Measurements from ENCODE around the gene KIF6. TPM values are rescaled to one million over a fixed set of nuclear protein-coding genes. Genes with fewer than 3 reads are reported as not detected.
"Not testable (repeated sequence)": the region's sequence is repeated elsewhere in the genome, so short reads cannot be mapped to it uniquely, and the experiment has no call there.

Gene KIF6
- total and polyA plus RNA-seq, 5 donors: 0.25 to 1.4 (median 0.43) TPM

DNA sequence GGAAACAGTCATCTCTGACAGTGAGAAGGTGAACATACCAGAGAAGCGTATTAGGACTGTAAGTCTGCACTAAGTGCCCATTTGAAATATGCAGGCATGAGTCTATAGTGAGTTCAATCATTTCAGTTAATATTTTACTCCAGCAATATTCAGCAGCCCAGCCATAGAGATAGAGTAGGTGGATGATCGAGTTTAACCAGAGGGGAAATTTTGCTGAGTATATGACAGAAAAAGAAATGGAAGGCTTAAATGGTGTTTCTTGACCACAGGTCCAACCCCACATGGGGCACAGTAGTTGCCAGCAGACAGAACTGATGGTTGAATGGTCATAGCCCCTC is 39.8 kb downstream of the KIF6 start:
- intact Hi-C loops (cut with DNase I): no loop called here
- H3K9me3 ChIP-seq (ENCODE audit: control insufficient read depth, low read length): no peaks in the 10 kb centered on the region
- WGBS: 84% methylated on average over 2 of the region's 2 CpGs
- no peak for DNase-seq
- H3K27me3 ChIP-seq (ENCODE audit: control insufficient read depth, insufficient read depth): no peaks in the 10 kb centered on the region
- no peaks in the 10 kb centered on the region for H3K4me1 ChIP-seq (ENCODE audit: control insufficient read depth, insufficient read depth, low read length)
- no peak overlapping the region for H3K27ac ChIP-seq (ENCODE audit: low read length)
- no peak overlapping the region for H3K4me3 ChIP-seq (ENCODE audit: low read length)
- ATAC-seq: no peak

DNA sequence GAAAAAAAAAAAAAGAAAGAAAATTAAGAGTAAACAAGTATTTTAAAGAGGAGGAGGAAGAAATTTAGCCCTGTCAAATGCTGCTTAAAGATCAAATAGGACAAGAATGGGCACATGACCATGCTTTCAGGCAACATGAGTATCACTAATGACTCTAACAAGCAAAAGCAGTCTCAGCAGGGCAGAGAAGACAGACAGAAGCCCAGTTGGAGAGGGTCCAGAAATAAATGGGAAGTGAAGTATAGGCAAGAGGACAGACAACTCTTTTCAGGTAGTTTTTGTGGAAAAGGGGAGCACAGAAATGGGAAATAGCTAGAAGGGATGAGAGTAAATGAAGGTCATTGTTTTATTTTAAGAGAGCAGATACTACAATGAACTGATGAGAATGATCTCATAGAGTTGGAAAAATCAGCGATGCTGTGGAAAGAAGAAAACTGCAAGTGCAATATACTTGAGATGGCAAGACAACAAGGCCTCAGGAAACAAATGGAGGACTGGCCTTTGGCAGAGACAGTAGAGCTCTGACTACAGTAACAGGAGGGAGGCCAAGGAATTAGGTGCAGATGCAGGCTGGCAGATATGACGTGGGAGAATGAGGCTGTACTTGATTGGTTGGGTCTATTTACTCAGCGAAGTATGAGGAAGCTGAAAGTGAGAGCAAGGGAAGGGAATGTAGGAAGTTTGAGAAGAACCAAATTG is 40.3 kb downstream of the KIF6 start:
- Histone ChIP-seq H3K27me3 (ENCODE audit: control insufficient read depth, insufficient read depth) (no peaks in the 10 kb centered on the region), H3K9me3 (ENCODE audit: control insufficient read depth, low read length) (no peaks in the 10 kb centered on the region), H3K4me3 (ENCODE audit: low read length) (no peak overlapping the region), H3K4me1 (ENCODE audit: control insufficient read depth, insufficient read depth, low read length) (no peaks in the 10 kb centered on the region), H3K27ac (ENCODE audit: low read length) (no peak overlapping the region)
- 71% methylated on average over 3 of the region's 3 CpGs for WGBS
- no peak for DNase-seq
- ATAC-seq: no peak
- intact Hi-C loops (cut with DNase I): no loop called here

GRCh38 chr6:39681674-39682121 is 43.5 kb downstream of the KIF6 start:
- no peaks in the 10 kb centered on the region for H3K27me3 ChIP-seq (ENCODE audit: control insufficient read depth, insufficient read depth)
- WGBS: 36% methylated on average over 4 of the region's 4 CpGs
- ATAC-seq: no peak
- intact Hi-C loops (cut with DNase I): no loop called here
- no peaks in the 10 kb centered on the region for H3K4me1 ChIP-seq (ENCODE audit: control insufficient read depth, insufficient read depth, low read length)
- no peak overlapping the region for H3K27ac ChIP-seq (ENCODE audit: low read length)
- DNase-seq: no peak
- no peak overlapping the region for H3K4me3 ChIP-seq (ENCODE audit: low read length)
- H3K9me3 ChIP-seq (ENCODE audit: control insufficient read depth, low read length): no peaks in the 10 kb centered on the region

GRCh38 chr6:39678914-39679313 is 46.3 kb downstream of the KIF6 start:
- intact Hi-C loops (cut with DNase I): no loop called here
- no peak overlapping the region for H3K27ac ChIP-seq (ENCODE audit: low read length)
- ATAC-seq: no peak
- 92% methylated on average over 2 of the region's 2 CpGs for WGBS
- no peak overlapping the region for H3K4me3 ChIP-seq (ENCODE audit: low read length)
- no peak for DNase-seq
- H3K9me3 ChIP-seq (ENCODE audit: control insufficient read depth, low read length): no peaks in the 10 kb centered on the region
- H3K4me1 ChIP-seq (ENCODE audit: control insufficient read depth, insufficient read depth, low read length): no peaks in the 10 kb centered on the region
- H3K27me3 ChIP-seq (ENCODE audit: control insufficient read depth, insufficient read depth): no peaks in the 10 kb centered on the region

DNA sequence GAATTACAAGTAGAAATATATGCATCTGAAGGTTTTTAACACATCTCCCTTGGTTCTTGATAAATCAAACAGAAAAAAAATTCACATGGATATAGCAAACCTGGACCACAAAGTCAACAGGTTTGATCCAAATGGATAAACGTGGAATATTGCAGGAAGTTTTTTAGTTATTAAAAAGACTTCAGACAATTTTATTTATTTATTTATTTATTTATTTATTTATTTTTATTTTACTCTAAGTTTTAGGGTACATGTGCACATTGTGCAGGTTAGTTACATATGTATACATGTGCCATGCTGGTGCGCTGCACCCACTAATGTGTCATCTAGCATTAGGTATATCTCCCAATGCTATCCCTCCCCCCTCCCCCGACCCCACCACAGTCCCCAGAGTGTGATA is 47.9 kb downstream of the KIF6 start:
- H3K4me3 ChIP-seq (ENCODE audit: low read length): not testable (repeated sequence)
- 81% methylated on average over 2 of the region's 3 CpGs for WGBS

DNA sequence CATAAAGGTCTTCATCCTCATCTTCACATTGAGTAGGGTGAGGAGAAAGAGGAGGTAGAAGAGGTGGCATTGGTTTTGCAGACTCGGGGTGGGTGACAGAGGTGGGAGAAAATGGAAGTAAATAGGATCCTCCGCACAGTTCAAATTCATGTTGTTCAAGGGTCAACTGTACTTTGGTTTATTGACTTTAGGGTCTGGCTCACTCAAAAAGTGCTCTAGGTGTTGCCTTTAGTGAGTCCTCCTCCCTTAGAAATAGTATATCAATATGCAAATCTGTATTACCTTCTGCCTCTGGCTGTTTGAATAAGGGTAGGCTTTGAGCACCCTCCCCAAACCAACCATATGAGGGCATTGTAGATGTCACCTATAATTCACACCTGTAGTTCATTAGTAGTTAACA is 54.7 kb downstream of the KIF6 start:
- Histone ChIP-seq H3K9me3 (ENCODE audit: control insufficient read depth, low read length) (no peaks in the 10 kb centered on the region), H3K27ac (ENCODE audit: low read length) (no peak overlapping the region), H3K4me3 (ENCODE audit: low read length) (no peak overlapping the region), H3K27me3 (ENCODE audit: control insufficient read depth, insufficient read depth) (no peaks in the 10 kb centered on the region), H3K4me1 (ENCODE audit: control insufficient read depth, insufficient read depth, low read length) (no peaks in the 10 kb centered on the region)
- 84% methylated on average over 2 of the region's 2 CpGs for WGBS
- ATAC-seq (no peak), DNase-seq (no peak)
- intact Hi-C loops (cut with DNase I): no loop called here

More for the DNA sequence above, 47.9 kb downstream of the KIF6 start:
- H3K27me3 ChIP-seq (ENCODE audit: control insufficient read depth, insufficient read depth); H3K27ac ChIP-seq (ENCODE audit: low read length); H3K4me1 ChIP-seq (ENCODE audit: control insufficient read depth, insufficient read depth, low read length); H3K9me3 ChIP-seq (ENCODE audit: control insufficient read depth, low read length); ATAC-seq; intact Hi-C loops (cut with DNase I); DNase-seq: not testable (repeated sequence)

DNA sequence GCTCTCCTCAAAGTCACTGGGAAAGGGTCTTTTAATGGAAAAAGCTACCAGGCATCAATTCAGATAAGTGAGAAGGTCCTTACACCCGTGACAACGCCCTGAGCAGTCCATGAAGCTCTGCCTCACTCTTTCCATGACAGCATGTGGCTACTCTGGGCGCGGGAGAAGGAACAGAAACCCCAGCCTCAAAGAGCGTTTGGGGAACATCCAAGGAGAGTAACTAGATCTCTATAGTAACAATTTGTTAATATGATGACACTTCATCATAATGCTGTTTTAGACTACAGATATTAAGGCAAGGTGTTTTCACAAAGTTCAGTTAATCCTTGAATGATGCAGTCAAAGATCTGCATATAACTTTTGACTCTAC is 55.2 kb downstream of the KIF6 start:
- intact Hi-C loops (cut with DNase I): no loop called here
- H3K27me3 ChIP-seq (ENCODE audit: control insufficient read depth, insufficient read depth): no peaks in the 10 kb centered on the region
- H3K4me3 ChIP-seq (ENCODE audit: low read length): no peak overlapping the region
- H3K9me3 ChIP-seq (ENCODE audit: control insufficient read depth, low read length): no peaks in the 10 kb centered on the region
- DNase-seq (no peak), ATAC-seq (no peak)
- H3K4me1 ChIP-seq (ENCODE audit: control insufficient read depth, insufficient read depth, low read length): no peaks in the 10 kb centered on the region
- H3K27ac ChIP-seq (ENCODE audit: low read length): no peak overlapping the region
- WGBS: 82% methylated on average over 5 of the region's 5 CpGs

GRCh38 chr6:39669207-39669972 is 55.8 kb downstream of the KIF6 start:
- DNase-seq: no peak
- Histone ChIP-seq H3K4me1 (ENCODE audit: control insufficient read depth, insufficient read depth, low read length) (no peaks in the 10 kb centered on the region), H3K27ac (ENCODE audit: low read length) (no peak overlapping the region), H3K4me3 (ENCODE audit: low read length) (no peak overlapping the region), H3K9me3 (ENCODE audit: control insufficient read depth, low read length) (no peaks in the 10 kb centered on the region), H3K27me3 (ENCODE audit: control insufficient read depth, insufficient read depth) (no peaks in the 10 kb centered on the region)
- intact Hi-C loops (cut with DNase I): no loop called here
- ATAC-seq: no peak
- WGBS: 77% methylated on average over 8 of the region's 8 CpGs

DNA sequence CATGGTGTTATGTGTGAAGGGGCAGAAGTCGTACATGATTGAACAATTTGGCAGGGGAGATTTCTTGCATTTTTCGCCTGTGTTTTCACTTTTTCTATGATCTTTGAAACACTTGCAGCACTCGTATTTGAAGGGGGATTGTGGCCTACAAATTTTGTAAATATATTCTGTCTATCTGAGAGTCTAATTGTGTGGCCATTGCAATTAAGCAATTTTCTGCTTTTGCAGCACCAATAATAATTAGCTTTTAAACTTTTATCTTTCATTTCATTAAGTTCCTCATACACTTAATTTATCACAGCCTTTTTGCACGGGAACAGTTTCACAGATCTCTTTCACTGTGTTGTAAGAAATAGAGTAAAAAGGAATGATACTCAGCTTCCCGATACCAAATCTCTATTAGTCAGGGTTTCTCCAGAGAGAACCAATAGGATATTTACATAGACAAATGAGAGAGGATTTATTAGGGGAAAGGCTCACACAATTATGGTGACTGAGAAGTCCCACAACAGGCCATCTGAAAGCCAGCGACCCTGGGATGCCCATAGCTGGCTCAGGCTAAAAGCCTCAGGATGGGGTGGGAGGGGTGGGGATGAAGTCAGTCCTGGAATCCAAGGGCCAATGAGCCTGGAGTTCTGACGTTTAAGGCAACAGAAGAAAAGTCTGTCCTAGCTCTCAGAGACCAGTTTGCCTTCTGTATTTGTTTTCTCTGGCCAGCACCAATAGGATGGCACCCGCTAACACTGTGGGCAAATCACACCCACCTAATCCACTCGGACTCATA is 58.3 kb downstream of the KIF6 start:
- H3K27ac ChIP-seq (ENCODE audit: low read length): no peak overlapping the region
- DNase-seq (no peak), ATAC-seq (no peak)
- WGBS: 76% methylated on average over 9 of the region's 9 CpGs
- H3K4me1 ChIP-seq (ENCODE audit: control insufficient read depth, insufficient read depth, low read length): no peaks in the 10 kb centered on the region
- H3K9me3 ChIP-seq (ENCODE audit: control insufficient read depth, low read length): no peaks in the 10 kb centered on the region
- H3K4me3 ChIP-seq (ENCODE audit: low read length): no peak overlapping the region
- intact Hi-C loops (cut with DNase I): no loop called here
- no peaks in the 10 kb centered on the region for H3K27me3 ChIP-seq (ENCODE audit: control insufficient read depth, insufficient read depth)

GRCh38 chr6:39665861-39666260 is 59.3 kb downstream of the KIF6 start:
- no peak overlapping the region for H3K27ac ChIP-seq (ENCODE audit: low read length)
- intact Hi-C loops (cut with DNase I): no loop called here
- no peaks in the 10 kb centered on the region for H3K4me1 ChIP-seq (ENCODE audit: control insufficient read depth, insufficient read depth, low read length)
- no peaks in the 10 kb centered on the region for H3K27me3 ChIP-seq (ENCODE audit: control insufficient read depth, insufficient read depth)
- no peak overlapping the region for H3K4me3 ChIP-seq (ENCODE audit: low read length)
- H3K9me3 ChIP-seq (ENCODE audit: control insufficient read depth, low read length): no peaks in the 10 kb centered on the region
- no peak for DNase-seq
- WGBS: 31% methylated on average over 1 of the region's 1 CpG
- no peak for ATAC-seq

- no peak overlapping the region for H3K27ac ChIP-seq (ENCODE audit: low read length)
- no peak overlapping the region for H3K4me3 ChIP-seq (ENCODE audit: low read length)
- 84% methylated on average over 4 of the region's 4 CpGs for WGBS
- H3K9me3 ChIP-seq (ENCODE audit: control insufficient read depth, low read length): no peaks in the 10 kb centered on the region
- no peaks in the 10 kb centered on the region for H3K4me1 ChIP-seq (ENCODE audit: control insufficient read depth, insufficient read depth, low read length)
- DNase-seq: no peak
- H3K27me3 ChIP-seq (ENCODE audit: control insufficient read depth, insufficient read depth): no peaks in the 10 kb centered on the region
- no peak for ATAC-seq
- intact Hi-C loops (cut with DNase I): no loop called here
Observed at GRCh38 chr6:39664173-39664572, 61.0 kb downstream of the KIF6 start.

All from right cardiac atrium (tissue), 5 donors.